Glutamatergic neuron (in vitro differentiated cells): ENCODE results near the gene HOXD13. TPM values are rescaled to one million over a fixed set of nuclear protein-coding genes. Genes with fewer than 3 reads are reported as not detected.

ENCODE experiments used
- DNase-seq: peaks from one replicate; pipeline ENCODE4 v3.0.0; 2022
- H3K27ac Mint-ChIP-seq: one replicate; pipeline ENCODE4 v1.8.0; 2020; ENCODE audit warnings: mild to moderate bottlenecking, mixed read lengths, inconsistent platforms; ENCODE audit not compliant: unreplicated experiment
- H3K27me3 Mint-ChIP-seq: one replicate; pipeline ENCODE4 v1.8.0; 2020; ENCODE audit warnings: mild to moderate bottlenecking, moderate library complexity, mixed read lengths, inconsistent platforms; ENCODE audit not compliant: unreplicated experiment
- H3K36me3 Mint-ChIP-seq: one replicate; pipeline ENCODE4 v1.8.0; 2020; ENCODE audit warnings: mild to moderate bottlenecking, mixed read lengths, inconsistent platforms; ENCODE audit not compliant: unreplicated experiment
- H3K4me1 Mint-ChIP-seq: one replicate; pipeline ENCODE4 v1.8.0; 2020; ENCODE audit warnings: mild to moderate bottlenecking, low read depth, mixed read lengths, inconsistent platforms; ENCODE audit not compliant: unreplicated experiment
- H3K4me3 Mint-ChIP-seq: one replicate; pipeline ENCODE4 v1.8.0; 2020; ENCODE audit warnings: mild to moderate bottlenecking, mixed read lengths, inconsistent platforms; ENCODE audit not compliant: unreplicated experiment
- H3K9me3 Mint-ChIP-seq: one replicate; pipeline ENCODE4 v1.8.0; 2020; ENCODE audit warnings: mild to moderate bottlenecking, moderate library complexity, mixed read lengths, inconsistent platforms; ENCODE audit not compliant: unreplicated experiment
- CTCF ChIP-seq: fragments of 200-600 bp; sonication (generic); IDR thresholded peaks from one replicate; pipeline ENCODE4 v1.5.0; 2021; ENCODE audit not compliant: partially characterized antibody, unreplicated experiment
- total RNA-seq: library from RNA; stranded (reverse); fragmentation: NEBNext Ultra II Directional; extraction: Animal tissue kit (Norgen Biotek cat#: 25700); gene quantifications from one replicate; pipeline ENCODE4 v1.2.1, GENCODE V29; 2021; ENCODE audit not compliant: unreplicated experiment

Gene HOXD13
- total RNA-seq, 1 donor from 2014 or later = 0.17 TPM

GRCh38 chr2:176124947-176125771, 32.6 kb downstream of the HOXD13 start:
- H3K27me3 Mint-ChIP-seq = peaks cover 46% of the 10 kb centered on the region
- peaks cover 8% of the 10 kb centered on the region for H3K4me1 Mint-ChIP-seq
- TF ChIP-seq CTCF = no peak
- H3K36me3 Mint-ChIP-seq = no peaks in the 10 kb centered on the region
- peaks cover 19% of the 10 kb centered on the region for H3K9me3 Mint-ChIP-seq
- no peak for DNase-seq
- peak overlapping the region; percentile 13 for H3K4me3 Mint-ChIP-seq
- H3K27ac Mint-ChIP-seq = no peak overlapping the region

GRCh38 chr2:176125772-176126054, 33.2 kb downstream of the HOXD13 start:
- H3K27ac Mint-ChIP-seq = peak overlapping the region; percentile 25
- peaks cover 8% of the 10 kb centered on the region for H3K4me1 Mint-ChIP-seq
- no peak overlapping the region for H3K4me3 Mint-ChIP-seq
- DNase-seq = no peak
- H3K9me3 Mint-ChIP-seq = peaks cover 19% of the 10 kb centered on the region
- TF ChIP-seq CTCF = no peak
- H3K27me3 Mint-ChIP-seq = peaks cover 44% of the 10 kb centered on the region
- H3K36me3 Mint-ChIP-seq = no peaks in the 10 kb centered on the region

GRCh38 chr2:176126929-176127773, 34.6 kb downstream of the HOXD13 start:
- H3K4me3 Mint-ChIP-seq = no peak overlapping the region

GRCh38 chr2:176127774-176128072, 35.2 kb downstream of the HOXD13 start:
- peaks cover 55% of the 10 kb centered on the region for H3K27me3 Mint-ChIP-seq
- H3K4me3 Mint-ChIP-seq = no peak overlapping the region
- no peaks in the 10 kb centered on the region for H3K36me3 Mint-ChIP-seq
- H3K9me3 Mint-ChIP-seq = peaks cover 27% of the 10 kb centered on the region
- H3K27ac Mint-ChIP-seq = no peak overlapping the region
- DNase-seq = no peak
- TF ChIP-seq CTCF = no peak
- peaks cover 10% of the 10 kb centered on the region for H3K4me1 Mint-ChIP-seq

More at GRCh38 chr2:176126929-176127773, 34.6 kb downstream of the HOXD13 start:
- H3K4me1 Mint-ChIP-seq = peaks cover 10% of the 10 kb centered on the region
- H3K27me3 Mint-ChIP-seq = peaks cover 52% of the 10 kb centered on the region
- no peak overlapping the region for H3K27ac Mint-ChIP-seq
- H3K9me3 Mint-ChIP-seq = peaks cover 25% of the 10 kb centered on the region
- no peaks in the 10 kb centered on the region for H3K36me3 Mint-ChIP-seq
- peak; percentile 96 for TF ChIP-seq CTCF
- DNase-seq = peak; percentile 77
